GM23338 (cell line): Measurements from ENCODE around the gene PPFIA4. TPM values are rescaled to one million over a fixed set of nuclear protein-coding genes. Genes with fewer than 3 reads are reported as not detected.

ENCODE experiments used
- ATAC-seq: fragments of 200-7000 bp; cut with Tn5 transposase; 3 replicates; pipeline ENCODE4 v1.9.1; 2020
- DNase-seq: peaks from one replicate; pipeline ENCODE4 v3.0.0-alpha.2; 2015; ENCODE audit warnings: low spot score
- H2AFZ ChIP-seq: fragments of 200-600 bp; sonication (generic); 2 replicates; pipeline ENCODE4 v1.8.0; 2016; ENCODE audit warnings: antibody characterized with exemption, mild to moderate bottlenecking, moderate library complexity
- H3F3A ChIP-seq: fragments of 200-600 bp; sonication (generic); replicated peaks from 2 replicates; pipeline ENCODE4 v1.8.0; 2017; ENCODE audit warnings: antibody characterized with exemption, mixed run types, low read depth
- H3K27ac ChIP-seq: fragments of 200-600 bp; sonication (generic); 2 replicates; pipeline ENCODE4 v1.6.1; 2016; ENCODE audit warnings: low read depth
- H3K27me3 ChIP-seq: fragments of 200-600 bp; sonication (generic); 2 replicates; pipeline ENCODE4 v1.8.0; 2016; ENCODE audit warnings: mild to moderate bottlenecking, mixed run types, moderate library complexity; ENCODE audit not compliant: insufficient read depth
- H3K36me3 ChIP-seq: fragments of 200-600 bp; sonication (generic); 2 replicates; pipeline ENCODE4 v1.8.0; 2016; ENCODE audit warnings: mild to moderate bottlenecking; ENCODE audit not compliant: insufficient read depth
- H3K4me1 ChIP-seq: fragments of 200-600 bp; sonication (generic); 2 replicates; pipeline ENCODE4 v1.8.0; 2016; ENCODE audit warnings: mild to moderate bottlenecking, moderate library complexity; ENCODE audit not compliant: insufficient read depth
- H3K4me2 ChIP-seq: fragments of 200-600 bp; sonication (generic); 2 replicates; pipeline ENCODE4 v1.7.1; 2017; ENCODE audit warnings: mixed run types
- H3K4me3 ChIP-seq: fragments of 200-600 bp; sonication (generic); 2 replicates; pipeline ENCODE4 v1.6.1; 2016; ENCODE audit warnings: mixed run types
- H3K79me2 ChIP-seq: fragments of 200-600 bp; sonication (generic); replicated peaks from 2 replicates; pipeline ENCODE4 v1.8.0; 2017; ENCODE audit warnings: mild to moderate bottlenecking; ENCODE audit not compliant: insufficient read depth
- H3K9me2 ChIP-seq: fragments of 200-600 bp; sonication (generic); 2 replicates; pipeline ENCODE4 v1.8.0; 2017; ENCODE audit not compliant: insufficient read depth
- H4K20me1 ChIP-seq: fragments of 200-600 bp; sonication (generic); replicated peaks from 2 replicates; pipeline ENCODE4 v1.8.0; 2017; ENCODE audit warnings: mild to moderate bottlenecking; ENCODE audit not compliant: insufficient read depth
- H3K27ac Mint-ChIP-seq: 2 replicates; pipeline ENCODE4 v1.8.0; 2020; ENCODE audit warnings: inconsistent platforms, mild to moderate bottlenecking, moderate library complexity, mixed read lengths
- H3K27me3 Mint-ChIP-seq: 3 replicates; pipeline ENCODE4 v1.8.0; 2022; ENCODE audit warnings: low read depth, mild to moderate bottlenecking, moderate library complexity, mixed read lengths, inconsistent platforms; ENCODE audit not compliant: insufficient read depth, poor library complexity
- H3K36me3 Mint-ChIP-seq: 3 replicates; pipeline ENCODE4 v1.8.0; 2021; ENCODE audit warnings: low read depth, mild to moderate bottlenecking, inconsistent platforms, moderate library complexity, mixed read lengths
- H3K4me1 Mint-ChIP-seq: 3 replicates; pipeline ENCODE4 v1.8.0; 2020; ENCODE audit warnings: mild to moderate bottlenecking, inconsistent platforms, mixed read lengths
- H3K4me3 Mint-ChIP-seq: 3 replicates; pipeline ENCODE4 v1.8.0; 2021; ENCODE audit warnings: moderate library complexity, mild to moderate bottlenecking, inconsistent platforms, mixed read lengths
- H3K9me3 Mint-ChIP-seq: 3 replicates; pipeline ENCODE4 v1.8.0; 2020; ENCODE audit warnings: moderate library complexity, mild to moderate bottlenecking, inconsistent platforms, mixed read lengths
- CTCF ChIP-seq, 2 experiments: fragments of 200-600 bp in 1 of 2; sonication (generic) in 1 of 2; conservative IDR thresholded peaks; 2 replicates each; pipeline versions ENCODE4 v1.5.1 to v1.6.1; 2016 to 2017; ENCODE audit warnings: antibody characterized with exemption in 2 of 2, low read depth in 2 of 2, mild to moderate bottlenecking in 2 of 2, moderate library complexity in 1 of 2
- EZH2 ChIP-seq: fragments of 200-600 bp; sonication (generic); IDR thresholded peaks from one replicate; pipeline ENCODE4 v1.8.0; 2017; ENCODE audit warnings: antibody characterized with exemption, mild to moderate bottlenecking, low read depth; ENCODE audit not compliant: unreplicated experiment
- JUNB ChIP-seq: IDR thresholded peaks from one replicate; pipeline ENCODE4 v1.6.1; 2016; ENCODE audit warnings: antibody characterized with exemption; ENCODE audit not compliant: unreplicated experiment
- REST ChIP-seq: IDR thresholded peaks from one replicate; pipeline ENCODE4 v1.6.1; 2018; ENCODE audit warnings: antibody characterized with exemption; ENCODE audit not compliant: unreplicated experiment
- STAT1 ChIP-seq: IDR thresholded peaks from one replicate; pipeline ENCODE4 v1.6.1; 2016; ENCODE audit warnings: antibody characterized with exemption; ENCODE audit not compliant: unreplicated experiment
- ZNF114 ChIP-seq: fragments of 250-450 bp; sonication (Bioruptor Pico); IDR thresholded peaks from 2 replicates; pipeline ENCODE4 v1.5.0; 2020; ENCODE audit warnings: mild to moderate bottlenecking, moderate library complexity
- ZNF331 ChIP-seq: fragments of 250-450 bp; sonication (Bioruptor Pico); IDR thresholded peaks from 2 replicates; pipeline ENCODE4 v1.5.0; 2020; ENCODE audit warnings: low read depth, mild to moderate bottlenecking, moderate library complexity
- polyA plus RNA-seq: library from polyadenylated mRNA; unstranded; fragments of >200 nt; fragmentation: Nextera tagmentation; extraction: Ambion mirVana; gene quantifications from 2 replicates; pipeline ENCODE4 v1.2.1, GENCODE V29; 2016
- total RNA-seq: library from RNA; depleted of rRNA; stranded (reverse); fragments of >200 nt; shearing (Covaris generic); gene quantifications from 2 replicates; pipeline ENCODE4 v1.2.3, GENCODE V29; 2014

PPFIA4 gene
- total and polyA plus RNA-seq, 2 experiments from 2014 or later = 1.3 to 7.6 TPM

GRCh38 chr1:203000217-203000944 is 25.9 kb upstream of the PPFIA4 start (continued):
- TF ChIP-seq ZNF331 (CRISPR knock-in tag) = no peak
- no peak for TF ChIP-seq ZNF114
- TF ChIP-seq REST = no peak

GRCh38 chr1:203001986-203002385 is 24.3 kb upstream of the PPFIA4 start:
- Histone ChIP-seq H2AFZ (peak overlapping the region; percentile 84; the same call in 1 of the 2 replicates), H3K4me3 (no peak overlapping the region), H3F3A (peaks cover 3% of the 10 kb centered on the region; the same call in 1 of the 2 replicates), H3K36me3 (no peaks in the 10 kb centered on the region), H3K4me1 (peaks cover 17% of the 10 kb centered on the region), H3K79me2 (no peaks in the 10 kb centered on the region), H3K4me2 (no peak overlapping the region), H3K27me3 (no peaks in the 10 kb centered on the region), H3K27ac (no peak overlapping the region), H4K20me1 (no peaks in the 10 kb centered on the region), H3K9me2 (no peaks in the 10 kb centered on the region)
- ATAC-seq (no peak), DNase-seq (no peak)
- Mint-ChIP-seq H3K36me3 (no peaks in the 10 kb centered on the region), H3K4me1 (peaks cover 23% of the 10 kb centered on the region), H3K9me3 (no peaks in the 10 kb centered on the region), H3K4me3 (no peak overlapping the region), H3K27ac (peak overlapping the region; percentile 54), H3K27me3 (peaks cover 5% of the 10 kb centered on the region)
- no peak for TF ChIP-seq STAT1

- Histone ChIP-seq H3K4me2 (no peak overlapping the region), H3K4me3 (no peak overlapping the region), H4K20me1 (0 out of 2 replicates have a peak, but pooled peaks cover under 1% of the 10 kb centered on the region), H3K79me2 (peaks cover 6% of the 10 kb centered on the region), H3K27ac (no peak overlapping the region), H3K27me3 (no peaks in the 10 kb centered on the region), H3K4me1 (peaks cover 17% of the 10 kb centered on the region), H3K36me3 (no peaks in the 10 kb centered on the region), H3K9me2 (no peaks in the 10 kb centered on the region), H3F3A (peaks cover 3% of the 10 kb centered on the region; the same call in 1 of the 2 replicates), H2AFZ (no peak overlapping the region)
- peaks cover 4% of the 10 kb centered on the region; the same call in 2 of the 3 replicates for H3K36me3 Mint-ChIP-seq
- no peak for DNase-seq
- ATAC-seq = no peak
- no peak overlapping the region for H3K27ac Mint-ChIP-seq
- H3K4me1 Mint-ChIP-seq = peaks cover 23% of the 10 kb centered on the region
- no peak overlapping the region for H3K4me3 Mint-ChIP-seq
- H3K27me3 Mint-ChIP-seq = peaks cover 8% of the 10 kb centered on the region
- H3K9me3 Mint-ChIP-seq = no peaks in the 10 kb centered on the region
- no peak for TF ChIP-seq CTCF (conservative IDR thresholded peaks at IDR 0.05; ENCODE audit: low read depth in 2 of 2)
- no peak for TF ChIP-seq JUNB
- TF ChIP-seq EZH2 = no peak
- TF ChIP-seq REST = no peak
These were observed 23.3 kb upstream of the PPFIA4 start for GRCh38 chr1:203002951-203003350.
